K562 (cell line): ENCODE measurements around the gene PRKG1.

Source experiments
- NCOA2 ChIP-seq, 2 experiments: fragments of 450-650 bp; IDR thresholded peaks; 2 replicates each; pipeline ENCODE4 v1.6.1; 2018; ENCODE audit warnings: mild to moderate bottlenecking in 2 of 2, moderate library complexity in 1 of 2; ENCODE audit not compliant: partially characterized antibody in 2 of 2
- TFAM ChIP-seq: fragments of 250-450 bp; sonication (Bioruptor Pico); conservative IDR thresholded peaks from 2 replicates; pipeline ENCODE4 v1.5.0; 2021; ENCODE audit warnings: mild to moderate bottlenecking, moderate library complexity
- TF ChIP-seq, protein P1 (sequence below): sonication (generic); formaldehyde crosslinking; IDR thresholded peaks from 2 replicates; pipeline ENCODE4 v1.8.1; 2023; ENCODE audit warnings: mild to moderate bottlenecking, missing genetic modification reagents
- TF ChIP-seq, protein P2 (sequence below), 3 experiments: IDR thresholded peaks in 2 of 3; conservative IDR thresholded peaks in 1 of 3; 2 replicates each; pipeline ENCODE4 v1.5.1; 2011 to 2012; ENCODE audit warnings: low read length in 3 of 3, mild to moderate bottlenecking in 3 of 3, control low read depth in 2 of 3, improper control_type of control experiment in 1 of 3, inconsistent platforms in 1 of 3, low read depth in 1 of 3, mixed read lengths in 1 of 3, moderate library complexity in 1 of 3; ENCODE audit not compliant: insufficient read depth in 2 of 3

DNA sequence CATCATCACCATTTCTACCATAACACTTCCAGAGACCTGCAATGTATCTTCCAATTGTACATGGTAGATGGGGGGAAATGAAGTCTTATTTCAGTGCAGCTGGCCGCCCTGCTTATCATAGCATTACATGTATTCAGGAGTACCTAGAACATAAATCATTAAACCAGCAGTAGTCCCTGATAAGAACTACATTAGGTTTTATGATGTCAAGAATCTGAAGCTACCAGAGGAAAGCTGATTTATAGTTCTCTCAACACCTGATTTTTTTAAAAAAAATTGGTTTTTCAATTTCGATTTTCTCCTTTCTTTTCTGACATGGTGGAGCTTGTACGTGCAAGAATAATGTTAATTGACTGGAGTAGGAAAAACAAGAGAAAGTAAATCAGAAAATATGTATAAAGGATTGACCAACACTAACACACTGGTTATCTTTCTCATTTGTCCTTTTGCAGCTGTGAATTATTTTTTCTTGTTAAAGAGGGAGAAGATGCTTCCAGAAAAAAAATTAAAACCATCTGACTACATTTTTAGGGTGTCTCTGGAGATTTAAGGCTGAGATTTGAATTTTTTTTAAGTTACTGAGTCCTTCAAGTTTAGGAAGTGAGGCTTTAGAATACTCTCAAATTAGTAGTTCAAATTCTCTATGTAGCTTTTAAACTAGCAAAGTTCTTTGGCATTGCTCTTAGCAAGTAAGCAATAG is 566.0 kb downstream of the PRKG1 start:
- TF ChIP-seq, protein P1, sequence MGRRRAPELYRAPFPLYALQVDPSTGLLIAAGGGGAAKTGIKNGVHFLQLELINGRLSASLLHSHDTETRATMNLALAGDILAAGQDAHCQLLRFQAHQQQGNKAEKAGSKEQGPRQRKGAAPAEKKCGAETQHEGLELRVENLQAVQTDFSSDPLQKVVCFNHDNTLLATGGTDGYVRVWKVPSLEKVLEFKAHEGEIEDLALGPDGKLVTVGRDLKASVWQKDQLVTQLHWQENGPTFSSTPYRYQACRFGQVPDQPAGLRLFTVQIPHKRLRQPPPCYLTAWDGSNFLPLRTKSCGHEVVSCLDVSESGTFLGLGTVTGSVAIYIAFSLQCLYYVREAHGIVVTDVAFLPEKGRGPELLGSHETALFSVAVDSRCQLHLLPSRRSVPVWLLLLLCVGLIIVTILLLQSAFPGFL = no peak
- TF ChIP-seq, protein P2, sequence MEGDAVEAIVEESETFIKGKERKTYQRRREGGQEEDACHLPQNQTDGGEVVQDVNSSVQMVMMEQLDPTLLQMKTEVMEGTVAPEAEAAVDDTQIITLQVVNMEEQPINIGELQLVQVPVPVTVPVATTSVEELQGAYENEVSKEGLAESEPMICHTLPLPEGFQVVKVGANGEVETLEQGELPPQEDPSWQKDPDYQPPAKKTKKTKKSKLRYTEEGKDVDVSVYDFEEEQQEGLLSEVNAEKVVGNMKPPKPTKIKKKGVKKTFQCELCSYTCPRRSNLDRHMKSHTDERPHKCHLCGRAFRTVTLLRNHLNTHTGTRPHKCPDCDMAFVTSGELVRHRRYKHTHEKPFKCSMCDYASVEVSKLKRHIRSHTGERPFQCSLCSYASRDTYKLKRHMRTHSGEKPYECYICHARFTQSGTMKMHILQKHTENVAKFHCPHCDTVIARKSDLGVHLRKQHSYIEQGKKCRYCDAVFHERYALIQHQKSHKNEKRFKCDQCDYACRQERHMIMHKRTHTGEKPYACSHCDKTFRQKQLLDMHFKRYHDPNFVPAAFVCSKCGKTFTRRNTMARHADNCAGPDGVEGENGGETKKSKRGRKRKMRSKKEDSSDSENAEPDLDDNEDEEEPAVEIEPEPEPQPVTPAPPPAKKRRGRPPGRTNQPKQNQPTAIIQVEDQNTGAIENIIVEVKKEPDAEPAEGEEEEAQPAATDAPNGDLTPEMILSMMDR (IDR thresholded peaks at IDR 0.05 in 2 of 3, conservative IDR thresholded peaks at IDR 0.05 in 1 of 3; ENCODE audit: insufficient read depth in 2 of 3, low read depth in 1 of 3, low read length in 3 of 3) = no peak
- TF ChIP-seq TFAM (CRISPR knock-in tag) (no peak), NCOA2 (IDR thresholded peaks at IDR 0.05; ENCODE audit: partially characterized antibody in 2 of 2) (no peak)
